Ishikawa (cell line): ENCODE data around the gene MARCO.

Experiments
- CEBPB ChIP-seq: IDR thresholded peaks from 2 replicates; pipeline ENCODE4 v1.6.1; 2012
- CREB1 ChIP-seq: IDR thresholded peaks from 2 replicates; pipeline ENCODE4 v1.6.1; 2012; ENCODE audit warnings: low read depth
- EGR1 ChIP-seq: IDR thresholded peaks from 2 replicates; pipeline ENCODE4 v1.6.1; 2012
- EP300 ChIP-seq: IDR thresholded peaks from 2 replicates; pipeline ENCODE4 v1.6.1; 2012; ENCODE audit warnings: borderline replicate concordance
- FOXM1 ChIP-seq: IDR thresholded peaks from 2 replicates; pipeline ENCODE4 v1.6.1; 2012; ENCODE audit warnings: low read depth, borderline replicate concordance
- MAX ChIP-seq: IDR thresholded peaks from 2 replicates; pipeline ENCODE4 v1.6.1; 2012
- NFIC ChIP-seq: IDR thresholded peaks from 2 replicates; pipeline ENCODE4 v1.6.1; 2012
- RAD21 ChIP-seq: IDR thresholded peaks from 2 replicates; pipeline ENCODE4 v1.6.1; 2012; ENCODE audit warnings: low read depth
- REST ChIP-seq: IDR thresholded peaks from 2 replicates; pipeline ENCODE4 v1.6.1; 2012; ENCODE audit warnings: low read depth, mild to moderate bottlenecking
- TAF1 ChIP-seq: IDR thresholded peaks from 2 replicates; pipeline ENCODE4 v1.6.1; 2012; ENCODE audit warnings: low read depth, mild to moderate bottlenecking
- TCF12 ChIP-seq: IDR thresholded peaks from 2 replicates; pipeline ENCODE4 v1.6.1; 2012; ENCODE audit warnings: low read depth
- TEAD4 ChIP-seq: IDR thresholded peaks from 2 replicates; pipeline ENCODE4 v1.6.1; 2012
- USF1 ChIP-seq: IDR thresholded peaks from 2 replicates; pipeline ENCODE4 v1.6.1; 2012
- YY1 ChIP-seq: IDR thresholded peaks from 2 replicates; pipeline ENCODE4 v1.6.1; 2012; ENCODE audit warnings: low read depth
- ZBTB7A ChIP-seq: IDR thresholded peaks from 2 replicates; pipeline ENCODE4 v1.6.1; 2012; ENCODE audit warnings: low read depth

The MARCO gene

GRCh38 chr2:119005555-119005954 lies 63.6 kb downstream of the MARCO start:
- TF ChIP-seq TAF1 (no peak), TEAD4 (no peak), EP300 (no peak), REST (no peak), TCF12 (no peak), CEBPB (no peak), CREB1 (no peak), FOXM1 (no peak), MAX (no peak), EGR1 (no peak), USF1 (no peak), ZBTB7A (no peak), YY1 (no peak), NFIC (no peak), RAD21 (no peak)

DNA sequence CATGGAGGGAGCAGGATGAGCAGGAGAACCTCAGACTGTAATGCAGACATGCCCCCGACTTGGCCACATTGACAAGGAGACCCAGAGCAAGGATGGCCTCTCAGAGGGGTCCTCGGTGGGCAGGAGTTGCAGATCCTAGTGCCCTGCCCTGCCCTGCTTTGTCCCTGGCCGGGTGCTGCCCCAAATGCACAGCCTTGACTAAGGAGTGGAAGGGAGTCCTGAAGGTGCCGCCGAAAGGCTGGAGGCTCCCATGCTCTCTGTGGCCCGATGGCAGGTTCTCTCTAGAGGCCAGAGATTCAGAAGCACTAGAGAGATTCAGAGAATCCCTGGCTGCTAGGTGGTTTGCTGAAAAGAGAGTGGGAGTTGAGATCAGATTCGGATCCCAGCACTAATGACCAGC lies 64.4 kb downstream of the MARCO start:
- no peak for TF ChIP-seq ZBTB7A
- no peak for TF ChIP-seq TEAD4
- TF ChIP-seq EGR1 = no peak
- TF ChIP-seq NFIC = no peak
- no peak for TF ChIP-seq REST
- no peak for TF ChIP-seq MAX
- TF ChIP-seq YY1 = no peak
- TF ChIP-seq RAD21 = no peak
- TF ChIP-seq FOXM1 = no peak
- TF ChIP-seq CREB1 = no peak
- TF ChIP-seq TAF1 = no peak
- TF ChIP-seq EP300 = no peak
- TF ChIP-seq CEBPB = no peak
- TF ChIP-seq USF1 = no peak
- no peak for TF ChIP-seq TCF12

DNA sequence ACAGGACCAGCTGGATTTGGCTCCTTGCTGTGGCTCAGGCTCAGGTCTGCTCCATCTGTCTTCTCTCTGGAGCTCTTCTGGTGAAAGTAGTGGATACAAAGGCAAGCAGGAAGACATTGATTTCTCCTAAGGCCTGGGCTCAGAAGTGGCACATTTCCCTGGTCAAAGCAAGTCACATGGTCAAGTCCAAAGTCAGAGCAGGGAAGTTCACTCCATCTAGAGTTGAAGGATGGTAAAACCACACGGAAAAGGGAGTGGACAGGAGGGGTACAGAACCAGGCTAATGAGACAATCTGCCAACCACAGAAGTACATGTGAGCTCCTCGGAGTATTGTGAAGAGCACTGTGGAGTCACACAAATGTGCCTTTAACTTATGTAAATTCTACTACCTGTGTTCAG lies 66.1 kb downstream of the MARCO start:
- no peak for TF ChIP-seq REST
- peak; percentile 36; the same call in 1 of the 2 replicates for TF ChIP-seq USF1
- no peak for TF ChIP-seq MAX
- no peak for TF ChIP-seq EGR1
- TF ChIP-seq FOXM1 = no peak
- TF ChIP-seq CEBPB = no peak
- TF ChIP-seq NFIC = no peak

GRCh38 chr2:119009110-119009509 lies 67.1 kb downstream of the MARCO start:
- no peak for TF ChIP-seq MAX
- no peak for TF ChIP-seq FOXM1
- TF ChIP-seq EGR1 = no peak
- no peak for TF ChIP-seq CREB1
- no peak for TF ChIP-seq EP300
- TF ChIP-seq USF1 = no peak
- TF ChIP-seq TAF1 = no peak
- no peak for TF ChIP-seq TEAD4
- TF ChIP-seq RAD21 = no peak
- no peak for TF ChIP-seq NFIC
- no peak for TF ChIP-seq TCF12
- TF ChIP-seq ZBTB7A = no peak
- TF ChIP-seq CEBPB = no peak
- TF ChIP-seq REST = no peak
- no peak for TF ChIP-seq YY1
